Uterus (tissue), 2 donors: ENCODE measurements around the gene RASSF4.

Experiments
- POLR2A ChIP-seq, 2 donors: fragments of 450-650 bp; IDR thresholded peaks; one replicate each; pipeline ENCODE4 v1.6.1; 2016; ENCODE audit warnings: antibody characterized with exemption in 2 of 2, mild to moderate bottlenecking in 1 of 2, moderate library complexity in 1 of 2
- TF ChIP-seq, protein P1 (sequence below), 4 experiments: fragments of 200-600 bp in 2 of 4; fragments of 450-650 bp in 2 of 4; sonication (generic) in 2 of 4; IDR thresholded peaks; one replicate each; pipeline ENCODE4 v1.5.1; 2016 to 2019; ENCODE audit warnings: antibody characterized with exemption in 4 of 4, mild to moderate bottlenecking in 2 of 4, moderate library complexity in 1 of 4

DNA sequence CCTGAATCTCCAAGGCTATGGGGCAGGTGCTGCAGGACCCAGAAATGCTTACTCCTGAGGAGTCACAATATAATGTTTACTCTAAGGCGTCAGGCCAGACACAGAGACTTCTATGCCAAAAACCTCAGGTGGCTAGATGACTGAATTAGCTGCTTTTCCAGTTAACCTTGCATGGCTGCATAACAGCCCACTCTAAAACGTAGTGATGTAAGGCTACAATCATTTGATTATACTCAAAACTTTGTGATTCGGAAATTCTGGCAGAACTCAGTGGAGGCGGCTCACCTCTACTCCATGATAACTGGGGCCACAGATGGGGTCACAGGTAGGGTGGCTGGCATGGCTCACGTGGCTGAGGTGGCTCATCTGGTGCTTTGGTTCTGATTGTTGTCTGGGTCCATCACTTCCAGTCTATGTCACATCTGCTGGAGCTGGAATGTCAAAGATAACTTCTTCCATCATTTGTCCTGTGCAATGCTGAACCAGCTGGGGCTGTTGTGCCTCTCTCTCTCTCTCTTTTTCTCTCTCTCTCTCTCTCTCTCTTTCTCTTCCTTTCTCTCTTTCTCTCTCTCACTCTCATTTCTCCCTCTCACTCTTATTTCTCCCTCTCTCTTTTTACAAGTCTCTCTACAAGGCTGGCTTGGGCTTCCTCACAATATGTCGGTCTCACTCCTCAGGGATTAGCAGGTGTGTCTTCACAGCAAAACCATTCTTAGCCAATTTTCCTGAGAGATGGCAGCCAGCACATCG lies 36.6 kb upstream of the RASSF4 start:
- TF ChIP-seq, protein P1, sequence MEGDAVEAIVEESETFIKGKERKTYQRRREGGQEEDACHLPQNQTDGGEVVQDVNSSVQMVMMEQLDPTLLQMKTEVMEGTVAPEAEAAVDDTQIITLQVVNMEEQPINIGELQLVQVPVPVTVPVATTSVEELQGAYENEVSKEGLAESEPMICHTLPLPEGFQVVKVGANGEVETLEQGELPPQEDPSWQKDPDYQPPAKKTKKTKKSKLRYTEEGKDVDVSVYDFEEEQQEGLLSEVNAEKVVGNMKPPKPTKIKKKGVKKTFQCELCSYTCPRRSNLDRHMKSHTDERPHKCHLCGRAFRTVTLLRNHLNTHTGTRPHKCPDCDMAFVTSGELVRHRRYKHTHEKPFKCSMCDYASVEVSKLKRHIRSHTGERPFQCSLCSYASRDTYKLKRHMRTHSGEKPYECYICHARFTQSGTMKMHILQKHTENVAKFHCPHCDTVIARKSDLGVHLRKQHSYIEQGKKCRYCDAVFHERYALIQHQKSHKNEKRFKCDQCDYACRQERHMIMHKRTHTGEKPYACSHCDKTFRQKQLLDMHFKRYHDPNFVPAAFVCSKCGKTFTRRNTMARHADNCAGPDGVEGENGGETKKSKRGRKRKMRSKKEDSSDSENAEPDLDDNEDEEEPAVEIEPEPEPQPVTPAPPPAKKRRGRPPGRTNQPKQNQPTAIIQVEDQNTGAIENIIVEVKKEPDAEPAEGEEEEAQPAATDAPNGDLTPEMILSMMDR (IDR thresholded peaks at IDR 0.05): no peak
- TF ChIP-seq POLR2A (IDR thresholded peaks at IDR 0.05): no peak
